Muscle of leg (tissue), 11 donors: ENCODE data around the gene RIT2. TPM values are rescaled to one million over a fixed set of nuclear protein-coding genes. Genes with fewer than 3 reads are reported as not detected.
"Not testable (repeated sequence)": the region's sequence is repeated elsewhere in the genome, so short reads cannot be mapped to it uniquely, and the experiment has no call there.

Source experiments
- DNase-seq: peaks from one replicate; pipeline ENCODE4 v3.0.0; 2013
- H3K27ac ChIP-seq: one replicate; pipeline ENCODE4 v1.5.1; 2013; ENCODE audit warnings: mild to moderate bottlenecking, low read length, control low read depth
- H3K27me3 ChIP-seq: one replicate; pipeline ENCODE4 v1.6.1; 2013; ENCODE audit warnings: low read length; ENCODE audit not compliant: control insufficient read depth, insufficient read depth
- H3K36me3 ChIP-seq: one replicate; pipeline ENCODE4 v1.6.1; 2013; ENCODE audit warnings: low read length; ENCODE audit not compliant: control insufficient read depth, insufficient read depth
- H3K4me1 ChIP-seq: one replicate; pipeline ENCODE4 v1.6.1; 2013; ENCODE audit warnings: low read length; ENCODE audit not compliant: control insufficient read depth, insufficient read depth
- H3K4me3 ChIP-seq: one replicate; pipeline ENCODE4 v1.5.1; 2013; ENCODE audit warnings: low read length, control low read depth
- H3K9me3 ChIP-seq: replicated peaks from 2 replicates; pipeline ENCODE4 v1.6.1; 2013; ENCODE audit warnings: low read depth, low read length; ENCODE audit not compliant: control insufficient read depth
- WGBS: methylation state at CpG from one replicate; pipeline ENCODE4 v1.1.5; 2013; ENCODE audit warnings: missing lambda C conversion rate; ENCODE audit not compliant: insufficient coverage; 5-methylcytosine and 5-hydroxymethylcytosine counted together
- polyA plus RNA-seq, 8 donors: library from polyadenylated mRNA; unstranded; fragments of 120-200 nt; gene quantifications; one replicate each; pipeline versions ENCODE4 v1.2.1 to v1.2.3, GENCODE V29; 2013; ENCODE audit warnings: inconsistent platforms in 1 of 8, low replicate concordance in 1 of 8; ENCODE audit not compliant: insufficient read length in 8 of 8, insufficient read depth in 1 of 8
- total RNA-seq: library from RNA; stranded (reverse); fragments of 120-200 nt; gene quantifications from one replicate; pipeline ENCODE4 v1.2.4, GENCODE V29; 2013

RIT2 gene
- total and polyA plus RNA-seq, 9 donors, result not detected

GRCh38 chr18:42828881-42829280, 286.6 kb downstream of the RIT2 start:
- Histone ChIP-seq H3K27ac (no peak overlapping the region), H3K27me3 (no peaks in the 10 kb centered on the region), H3K4me1 (no peaks in the 10 kb centered on the region), H3K36me3 (no peaks in the 10 kb centered on the region), H3K4me3 (no peak overlapping the region), H3K9me3 (no peaks in the 10 kb centered on the region)
- 83% methylated on average over 1 of the region's 1 CpG for WGBS
- DNase-seq, result no peak

- Histone ChIP-seq H3K27me3 (no peaks in the 10 kb centered on the region), H3K4me3 (no peak overlapping the region), H3K4me1 (no peaks in the 10 kb centered on the region), H3K36me3 (no peaks in the 10 kb centered on the region), H3K9me3 (no peaks in the 10 kb centered on the region), H3K27ac (no peak overlapping the region)
- no peak for DNase-seq
Measured at GRCh38 chr18:42824178-42824577, 291.3 kb downstream of the RIT2 start.

GRCh38 chr18:42822711-42823110, 292.8 kb downstream of the RIT2 start:
- no peak overlapping the region for H3K4me3 ChIP-seq
- H3K27ac ChIP-seq, result no peak overlapping the region
- no peaks in the 10 kb centered on the region for H3K27me3 ChIP-seq
- H3K4me1 ChIP-seq, result no peaks in the 10 kb centered on the region
- 55% methylated on average over 2 of the region's 3 CpGs for WGBS
- no peaks in the 10 kb centered on the region for H3K9me3 ChIP-seq
- H3K36me3 ChIP-seq, result no peaks in the 10 kb centered on the region
- DNase-seq, result no peak

- no peaks in the 10 kb centered on the region for H3K36me3 ChIP-seq
- no peak for DNase-seq
- WGBS, result no CpG with 5 or more reads among the region's 4 CpGs
- no peak overlapping the region for H3K4me3 ChIP-seq
- no peaks in the 10 kb centered on the region for H3K27me3 ChIP-seq
- no peak overlapping the region for H3K27ac ChIP-seq
- H3K9me3 ChIP-seq, result no peaks in the 10 kb centered on the region
- no peaks in the 10 kb centered on the region for H3K4me1 ChIP-seq
Measured at GRCh38 chr18:42821492-42821891, 294.0 kb downstream of the RIT2 start.

GRCh38 chr18:42814618-42815017, 300.9 kb downstream of the RIT2 start:
- H3K4me3 ChIP-seq, result no peak overlapping the region
- H3K27me3 ChIP-seq, result no peaks in the 10 kb centered on the region
- WGBS, result no CpG with 5 or more reads among the region's 4 CpGs
- H3K27ac ChIP-seq, result no peak overlapping the region
- H3K4me1 ChIP-seq, result no peaks in the 10 kb centered on the region
- H3K36me3 ChIP-seq, result no peaks in the 10 kb centered on the region
- no peak for DNase-seq
- H3K9me3 ChIP-seq, result no peaks in the 10 kb centered on the region

GRCh38 chr18:42814184-42814583, 301.3 kb downstream of the RIT2 start:
- no peak for DNase-seq
- Histone ChIP-seq H3K27me3 (no peaks in the 10 kb centered on the region), H3K4me1 (no peaks in the 10 kb centered on the region), H3K9me3 (no peaks in the 10 kb centered on the region), H3K27ac (no peak overlapping the region), H3K36me3 (no peaks in the 10 kb centered on the region), H3K4me3 (no peak overlapping the region)
- WGBS, result 67% methylated on average over 1 of the region's 5 CpGs

- no peaks in the 10 kb centered on the region for H3K27me3 ChIP-seq
- H3K4me1 ChIP-seq, result no peaks in the 10 kb centered on the region
- no peak overlapping the region for H3K4me3 ChIP-seq
- no peaks in the 10 kb centered on the region for H3K9me3 ChIP-seq
- DNase-seq, result no peak
- WGBS, result 54% methylated on average over 3 of the region's 4 CpGs
- no peaks in the 10 kb centered on the region for H3K36me3 ChIP-seq
- H3K27ac ChIP-seq, result no peak overlapping the region
Measured at GRCh38 chr18:42813570-42813969, 301.9 kb downstream of the RIT2 start.

- Histone ChIP-seq H3K9me3 (no peaks in the 10 kb centered on the region), H3K4me1 (no peaks in the 10 kb centered on the region), H3K36me3 (no peaks in the 10 kb centered on the region), H3K27ac (no peak overlapping the region), H3K27me3 (no peaks in the 10 kb centered on the region), H3K4me3 (no peak overlapping the region)
- 76% methylated on average over 3 of the region's 4 CpGs for WGBS
- no peak for DNase-seq
Measured at GRCh38 chr18:42807887-42808286, 307.6 kb downstream of the RIT2 start.

- Histone ChIP-seq H3K4me3 (no peak overlapping the region), H3K27me3 (no peaks in the 10 kb centered on the region), H3K36me3 (no peaks in the 10 kb centered on the region), H3K9me3 (no peaks in the 10 kb centered on the region), H3K4me1 (no peaks in the 10 kb centered on the region), H3K27ac (no peak overlapping the region)
- peak; percentile 43 for DNase-seq
- WGBS, result no CpG with 5 or more reads among the region's 2 CpGs
Measured at GRCh38 chr18:42801706-42802105, 313.8 kb downstream of the RIT2 start.

GRCh38 chr18:42798606-42799170, 316.8 kb downstream of the RIT2 start:
- no peak overlapping the region for H3K27ac ChIP-seq
- H3K4me1 ChIP-seq, result no peaks in the 10 kb centered on the region
- no peak for DNase-seq
- H3K4me3 ChIP-seq, result no peak overlapping the region
- no peaks in the 10 kb centered on the region for H3K27me3 ChIP-seq
- H3K9me3 ChIP-seq, result no peaks in the 10 kb centered on the region
- WGBS, result no CpG with 5 or more reads among the region's 1 CpG
- no peaks in the 10 kb centered on the region for H3K36me3 ChIP-seq

- not testable (repeated sequence) for DNase-seq, H3K27ac ChIP-seq, H3K4me3 ChIP-seq, H3K36me3 ChIP-seq, H3K9me3 ChIP-seq, H3K27me3 ChIP-seq, H3K4me1 ChIP-seq
- 99% methylated on average over 20 of the region's 33 CpGs for WGBS
Measured at GRCh38 chr18:42795213-42795789, 320.2 kb downstream of the RIT2 start.
